Endodermal cell (in vitro differentiated cells): ENCODE data around the gene SENP5. TPM values are rescaled to one million over a fixed set of nuclear protein-coding genes. Genes with fewer than 3 reads are reported as not detected.

Source experiments
- DNase-seq: peaks from one replicate; pipeline ENCODE4 v3.0.0-alpha.2; 2017
- H3K27ac ChIP-seq: 2 replicates; pipeline ENCODE4 v1.5.1; 2013; ENCODE audit warnings: mild to moderate bottlenecking, low read depth, low read length, moderate library complexity
- H3K27me3 ChIP-seq: 2 replicates; pipeline ENCODE4 v1.6.1; 2013; ENCODE audit warnings: mild to moderate bottlenecking, low read length, moderate library complexity; ENCODE audit not compliant: insufficient read depth, control insufficient read depth, poor library complexity, severe bottlenecking
- H3K36me3 ChIP-seq: 2 replicates; pipeline ENCODE4 v1.7.0; 2013; ENCODE audit warnings: mild to moderate bottlenecking, low read length, moderate library complexity; ENCODE audit not compliant: control insufficient read depth, insufficient read depth
- H3K4me1 ChIP-seq: one replicate; pipeline ENCODE4 v1.7.0; 2013; ENCODE audit warnings: low read length; ENCODE audit not compliant: control insufficient read depth, insufficient read depth
- H3K4me3 ChIP-seq: 2 replicates; pipeline ENCODE4 v1.5.1; 2013; ENCODE audit warnings: mild to moderate bottlenecking, low read length, moderate library complexity
- H3K9ac ChIP-seq: 2 replicates; pipeline ENCODE4 v1.6.1; 2013; ENCODE audit warnings: mild to moderate bottlenecking, low read length, moderate library complexity; ENCODE audit not compliant: poor library complexity, severe bottlenecking; ENCODE audit errors: extremely low read depth
- H3K9me3 ChIP-seq: 2 replicates; pipeline ENCODE4 v1.6.1; 2013; ENCODE audit warnings: mild to moderate bottlenecking, low read length, moderate library complexity; ENCODE audit not compliant: control insufficient read depth
- H3K27ac Mint-ChIP-seq: 2 replicates; pipeline ENCODE4 v1.8.0; 2020; ENCODE audit warnings: mixed read lengths
- H3K27me3 Mint-ChIP-seq: 2 replicates; pipeline ENCODE4 v1.8.0; 2021; ENCODE audit warnings: mild to moderate bottlenecking, mixed read lengths; ENCODE audit not compliant: insufficient read depth
- H3K36me3 Mint-ChIP-seq: 2 replicates; pipeline ENCODE4 v1.8.0; 2020; ENCODE audit warnings: low read depth, mixed read lengths
- H3K4me1 Mint-ChIP-seq: 2 replicates; pipeline ENCODE4 v1.8.0; 2020; ENCODE audit warnings: mixed read lengths
- H3K4me3 Mint-ChIP-seq: 2 replicates; pipeline ENCODE4 v1.8.0; 2020; ENCODE audit warnings: mild to moderate bottlenecking, moderate library complexity, mixed read lengths
- H3K9me3 Mint-ChIP-seq: 2 replicates; pipeline ENCODE4 v1.8.0; 2020; ENCODE audit warnings: mild to moderate bottlenecking, mixed read lengths
- CTCF ChIP-seq: fragments of 200-600 bp; sonication (generic); conservative IDR thresholded peaks from 2 replicates; pipeline ENCODE4 v1.5.0; 2021; ENCODE audit warnings: antibody characterized with exemption, mild to moderate bottlenecking
- WGBS, 2 experiments: methylation state at CpG; one replicate each; pipeline versions ENCODE4 v1.1.5 to v1.1.7; 2013; ENCODE audit warnings: missing lambda C conversion rate in 2 of 2, mixed read lengths in 1 of 2; ENCODE audit not compliant: insufficient coverage in 1 of 2, insufficient read length in 1 of 2; 5-methylcytosine and 5-hydroxymethylcytosine counted together
- total RNA-seq, 2 donors: library from RNA; stranded (reverse); fragmentation: NEBNext Ultra II Directional in 1 of 2; extraction: Animal tissue kit (Norgen Biotek cat#: 25700) in 1 of 2; gene quantifications; 2 replicates in 1 of 2; 3 replicates in 1 of 2; pipeline ENCODE4 v1.2.1, GENCODE V29; 2021

The SENP5 gene
- total RNA-seq, 2 donors from 2014 or later, result 35.2 to 44.3 TPM

- Histone ChIP-seq H3K4me3 (no peak overlapping the region), H3K27me3 (no peaks in the 10 kb centered on the region), H3K9me3 (peaks cover 20% of the 10 kb centered on the region), H3K36me3 (peaks cover 31% of the 10 kb centered on the region), H3K4me1 (no peaks in the 10 kb centered on the region), H3K27ac (no peak overlapping the region), H3K9ac (no peak overlapping the region)
- no peak for DNase-seq
- WGBS, 2 experiments, result 95% methylated on average over 2 of the region's 3 CpGs; no CpG with 5 or more reads in 1 of the 2 experiments
- H3K36me3 Mint-ChIP-seq, result peaks cover 40% of the 10 kb centered on the region
- peaks cover 3% of the 10 kb centered on the region for H3K9me3 Mint-ChIP-seq
- H3K27me3 Mint-ChIP-seq, result no peaks in the 10 kb centered on the region
- no peak overlapping the region for H3K27ac Mint-ChIP-seq
- no peak for TF ChIP-seq CTCF
- H3K4me3 Mint-ChIP-seq, result no peak overlapping the region
- no peaks in the 10 kb centered on the region for H3K4me1 Mint-ChIP-seq
Observed at GRCh38 chr3:196915375-196915774, 47.7 kb downstream of the SENP5 start.

DNA sequence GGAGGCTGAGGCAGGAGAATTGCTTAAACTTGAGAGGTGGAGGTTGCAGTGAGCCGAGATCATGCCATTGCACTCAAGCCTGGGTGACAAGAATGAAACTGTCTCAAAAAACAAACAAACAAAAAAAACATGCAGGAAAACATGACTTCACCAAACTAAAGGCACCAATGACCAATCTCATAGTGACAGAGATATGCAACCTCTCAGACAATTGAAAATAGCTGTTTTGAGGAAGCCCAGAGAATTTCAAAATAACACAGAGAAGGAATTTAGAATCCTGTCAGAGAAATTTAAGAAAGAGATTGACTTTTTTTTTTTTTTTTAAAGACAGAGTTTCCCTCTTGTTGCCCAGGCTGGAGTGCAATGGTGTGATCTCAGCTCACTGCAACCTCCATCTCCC is 48.5 kb downstream of the SENP5 start:
- no peaks in the 10 kb centered on the region for H3K4me1 ChIP-seq
- H3K9ac ChIP-seq, result no peak overlapping the region
- no peak overlapping the region for H3K27ac Mint-ChIP-seq
- peaks cover 36% of the 10 kb centered on the region for H3K36me3 ChIP-seq
- peaks cover 32% of the 10 kb centered on the region for H3K36me3 Mint-ChIP-seq
- H3K27me3 Mint-ChIP-seq, result no peaks in the 10 kb centered on the region
- no peak overlapping the region for H3K4me3 Mint-ChIP-seq
- 88 to 100% methylated on average over 1 of the region's 1 CpG for WGBS, 2 experiments
- peaks cover 20% of the 10 kb centered on the region for H3K9me3 ChIP-seq
- H3K27me3 ChIP-seq, result no peaks in the 10 kb centered on the region
- DNase-seq, result no peak
- H3K4me1 Mint-ChIP-seq, result no peaks in the 10 kb centered on the region
- H3K4me3 ChIP-seq, result no peak overlapping the region
- H3K27ac ChIP-seq, result no peak overlapping the region
- peaks cover 3% of the 10 kb centered on the region for H3K9me3 Mint-ChIP-seq
- no peak for TF ChIP-seq CTCF

DNA sequence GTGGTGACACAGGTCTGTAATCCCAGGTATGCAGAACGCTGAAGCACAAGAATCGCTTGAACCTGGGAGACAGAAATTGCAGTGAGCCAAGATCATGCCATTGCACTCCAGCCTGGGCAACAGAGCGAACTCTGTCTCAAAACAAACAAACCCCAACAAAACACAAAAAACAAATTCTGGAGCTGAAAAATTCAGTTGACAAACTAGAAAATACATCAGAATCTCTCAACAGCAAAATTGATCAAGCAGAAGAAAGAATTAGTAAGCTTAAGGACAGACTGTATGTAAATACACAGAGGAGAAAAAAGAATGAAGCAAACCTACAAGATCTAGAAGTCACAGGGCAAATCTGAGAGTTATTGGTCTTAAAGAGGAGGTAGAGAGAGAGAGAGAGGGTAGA is 49.3 kb downstream of the SENP5 start:
- H3K36me3 ChIP-seq, result peaks cover 41% of the 10 kb centered on the region
- peaks cover 20% of the 10 kb centered on the region for H3K9me3 ChIP-seq
- peaks cover 29% of the 10 kb centered on the region for H3K36me3 Mint-ChIP-seq
- no peaks in the 10 kb centered on the region for H3K27me3 ChIP-seq
- H3K4me1 ChIP-seq, result no peaks in the 10 kb centered on the region
- 87 to 97% methylated on average over 2 to 3 of the region's 3 CpGs for WGBS, 2 experiments
- TF ChIP-seq CTCF, result no peak
- no peak for DNase-seq
- no peak overlapping the region for H3K27ac ChIP-seq
- H3K4me3 ChIP-seq, result no peak overlapping the region
- no peak overlapping the region for H3K27ac Mint-ChIP-seq
- no peak overlapping the region for H3K9ac ChIP-seq
- no peaks in the 10 kb centered on the region for H3K4me1 Mint-ChIP-seq
- no peak overlapping the region for H3K4me3 Mint-ChIP-seq
- no peaks in the 10 kb centered on the region for H3K27me3 Mint-ChIP-seq
- peaks cover 3% of the 10 kb centered on the region for H3K9me3 Mint-ChIP-seq
